GM10266 (cell line): ENCODE results near the gene MAPK8.

ENCODE experiments used
- DNase-seq: peaks from one replicate; pipeline ENCODE4 v3.0.0; 2012; ENCODE audit errors: extremely low spot score
- TF ChIP-seq, protein P1 (sequence below): IDR thresholded peaks from 2 replicates; pipeline ENCODE4 v1.5.1; 2012; ENCODE audit warnings: mild to moderate bottlenecking, low read depth; ENCODE audit not compliant: control insufficient read depth, insufficient read depth; ENCODE audit errors: missing control alignments

The MAPK8 gene

GRCh38 chr10:48484911-48485310 is 178.4 kb downstream of the MAPK8 start:
- TF ChIP-seq, protein P1, sequence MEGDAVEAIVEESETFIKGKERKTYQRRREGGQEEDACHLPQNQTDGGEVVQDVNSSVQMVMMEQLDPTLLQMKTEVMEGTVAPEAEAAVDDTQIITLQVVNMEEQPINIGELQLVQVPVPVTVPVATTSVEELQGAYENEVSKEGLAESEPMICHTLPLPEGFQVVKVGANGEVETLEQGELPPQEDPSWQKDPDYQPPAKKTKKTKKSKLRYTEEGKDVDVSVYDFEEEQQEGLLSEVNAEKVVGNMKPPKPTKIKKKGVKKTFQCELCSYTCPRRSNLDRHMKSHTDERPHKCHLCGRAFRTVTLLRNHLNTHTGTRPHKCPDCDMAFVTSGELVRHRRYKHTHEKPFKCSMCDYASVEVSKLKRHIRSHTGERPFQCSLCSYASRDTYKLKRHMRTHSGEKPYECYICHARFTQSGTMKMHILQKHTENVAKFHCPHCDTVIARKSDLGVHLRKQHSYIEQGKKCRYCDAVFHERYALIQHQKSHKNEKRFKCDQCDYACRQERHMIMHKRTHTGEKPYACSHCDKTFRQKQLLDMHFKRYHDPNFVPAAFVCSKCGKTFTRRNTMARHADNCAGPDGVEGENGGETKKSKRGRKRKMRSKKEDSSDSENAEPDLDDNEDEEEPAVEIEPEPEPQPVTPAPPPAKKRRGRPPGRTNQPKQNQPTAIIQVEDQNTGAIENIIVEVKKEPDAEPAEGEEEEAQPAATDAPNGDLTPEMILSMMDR: no peak
- DNase-seq: no peak

DNA sequence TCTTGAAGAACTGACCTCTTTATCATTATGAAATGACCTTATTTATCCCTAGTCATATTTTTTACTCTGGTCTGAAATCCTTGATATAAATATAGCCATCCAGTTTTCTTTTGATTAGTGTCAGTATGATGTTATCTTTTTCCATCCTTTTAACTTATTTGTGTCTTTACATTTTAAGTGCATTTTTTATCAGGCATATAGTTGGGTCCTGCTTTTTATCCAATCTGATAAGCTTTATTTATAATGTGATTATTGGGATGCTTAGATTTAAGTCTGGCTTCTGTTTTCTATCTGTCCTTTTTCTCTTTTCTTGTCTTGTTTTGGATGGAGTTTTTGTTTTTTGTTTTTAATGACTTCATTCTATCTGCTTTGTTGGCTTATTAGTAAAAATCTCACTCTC is 179.2 kb downstream of the MAPK8 start:
- no peak for DNase-seq
- TF ChIP-seq, protein P1: no peak

DNA sequence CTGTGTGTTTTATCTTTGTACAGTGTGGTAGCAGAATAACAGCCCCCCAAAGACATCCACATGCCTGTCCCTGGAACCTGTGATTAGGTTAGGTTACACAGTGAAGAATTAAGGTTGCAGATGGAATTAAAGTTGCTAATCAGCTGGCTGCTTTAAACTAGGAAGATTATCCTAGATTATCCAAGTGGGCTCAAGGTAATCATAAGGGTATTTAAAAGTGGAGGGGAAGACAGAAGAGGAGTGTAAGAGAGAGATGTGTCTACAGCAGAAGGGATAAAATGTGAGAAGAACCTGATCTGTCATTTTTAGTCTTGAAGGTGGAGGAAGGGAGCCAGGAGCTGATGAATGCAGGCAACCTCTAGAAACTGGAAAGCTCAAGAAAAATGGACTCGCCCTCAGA is 180.8 kb downstream of the MAPK8 start:
- TF ChIP-seq, protein P1: no peak
- no peak for DNase-seq
